ENCODE results near the gene DENND5A.

Gene DENND5A

DNA sequence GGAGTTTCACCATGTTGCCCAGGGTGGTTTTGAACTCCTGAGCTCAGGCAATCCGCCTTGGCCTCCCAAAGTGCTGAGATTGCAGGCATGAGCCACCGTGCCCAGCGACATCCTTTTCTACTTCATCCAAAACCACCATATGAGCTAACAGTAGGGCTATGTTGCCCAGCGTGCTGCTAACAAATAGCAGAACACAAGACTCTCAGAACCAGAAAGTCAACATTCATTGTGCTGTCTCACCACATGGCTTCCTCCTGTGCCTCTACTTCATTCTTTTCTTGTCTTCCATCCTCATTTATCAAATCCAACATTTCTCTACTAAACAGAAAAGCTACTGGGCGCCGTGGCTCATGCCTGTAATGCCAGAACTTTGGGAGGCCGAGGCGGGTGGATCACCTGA is 12.0 kb upstream of the DENND5A start:
- Histone ChIP-seq H3K4me3 (ENCODE audit: low read depth in 1 of 2, low read length in 2 of 2) (no peak overlapping the region), H3K4me1 (ENCODE audit: insufficient read depth, low read length) (peaks cover 5% of the 10 kb centered on the region), H3K27me3 (ENCODE audit: control insufficient read depth in 1 of 2, insufficient read depth in 2 of 2, low read length in 2 of 2) (no peaks in the 10 kb centered on the region), H3K27ac (ENCODE audit: low read depth, low read length) (no peak overlapping the region), H3K36me3 (ENCODE audit: insufficient read depth, low read length) (no peaks in the 10 kb centered on the region), H3K9ac (ENCODE audit: low read length) (no peak overlapping the region), H3K9me3 (ENCODE audit: low read length) (no peaks in the 10 kb centered on the region)

DNA sequence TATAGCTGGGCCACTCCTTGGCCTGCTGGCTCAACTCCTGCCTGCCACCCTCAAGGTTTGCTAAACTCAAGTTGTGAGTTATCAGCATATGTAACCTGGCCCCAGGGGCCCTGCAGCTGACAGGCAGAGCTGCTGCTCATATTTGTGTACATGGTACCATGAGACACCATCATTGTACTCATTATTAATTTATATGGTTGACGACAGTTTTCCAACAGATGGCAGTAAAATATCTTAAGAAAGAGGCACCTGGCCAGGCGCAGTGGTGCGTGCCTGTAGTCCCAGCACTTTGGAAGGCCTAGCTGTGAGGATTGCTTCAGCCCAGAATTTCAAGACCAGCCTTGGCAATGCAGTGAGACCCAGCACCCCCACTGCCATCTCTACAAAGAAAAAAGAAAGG is 11.4 kb upstream of the DENND5A start:
- Histone ChIP-seq H3K4me1 (ENCODE audit: insufficient read depth, low read length) (peaks cover 5% of the 10 kb centered on the region), H3K36me3 (ENCODE audit: insufficient read depth, low read length) (no peaks in the 10 kb centered on the region), H3K27ac (ENCODE audit: low read depth, low read length) (no peak overlapping the region), H3K9me3 (ENCODE audit: low read length) (no peaks in the 10 kb centered on the region), H3K9ac (ENCODE audit: low read length) (no peak overlapping the region), H3K4me3 (ENCODE audit: low read depth in 1 of 2, low read length in 2 of 2) (no peak overlapping the region), H3K27me3 (ENCODE audit: control insufficient read depth in 1 of 2, insufficient read depth in 2 of 2, low read length in 2 of 2) (no peaks in the 10 kb centered on the region)

DNA sequence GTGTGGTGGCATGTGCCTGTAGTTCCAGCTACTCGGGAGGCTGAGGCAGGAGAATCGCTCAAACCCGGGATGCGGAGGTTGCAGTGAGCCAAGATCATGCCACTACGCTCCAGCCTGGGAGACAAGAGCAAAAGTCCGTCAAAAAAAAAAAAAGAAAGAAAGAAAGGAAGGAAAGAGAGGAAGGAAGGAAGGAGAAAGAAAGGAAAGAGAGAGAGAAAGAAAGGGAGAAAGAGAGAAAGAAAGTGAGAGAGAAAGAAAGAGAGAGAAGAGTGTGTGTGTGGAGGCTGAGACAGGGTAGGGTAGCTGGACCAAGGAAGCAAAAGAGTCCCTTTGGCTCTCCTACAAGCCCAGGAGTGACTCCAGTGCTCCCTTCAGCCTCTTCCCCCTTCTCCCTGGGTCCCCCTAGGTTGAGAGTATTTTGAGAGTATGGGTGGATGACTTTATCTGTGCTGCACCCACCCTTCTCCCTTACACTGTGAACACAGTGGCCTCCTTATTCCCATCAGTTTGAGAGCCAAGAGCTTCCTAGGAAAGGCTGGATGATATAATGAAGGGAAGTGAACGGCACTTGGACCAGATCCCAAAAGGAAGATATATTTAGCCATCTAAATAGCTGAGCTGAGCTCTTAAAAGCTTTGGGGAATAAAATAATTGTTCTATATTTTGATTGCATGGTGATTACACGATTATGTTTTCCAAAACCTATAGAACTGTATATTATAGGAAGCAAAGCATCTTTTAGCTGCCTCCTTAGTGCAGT is 9.5 kb upstream of the DENND5A start:
- H3K9ac ChIP-seq (ENCODE audit: low read length) = no peak overlapping the region
- H3K27me3 ChIP-seq (ENCODE audit: control insufficient read depth in 1 of 2, insufficient read depth in 2 of 2, low read length in 2 of 2) = no peaks in the 10 kb centered on the region
- no peak overlapping the region for H3K27ac ChIP-seq (ENCODE audit: low read depth, low read length)
- H3K9me3 ChIP-seq (ENCODE audit: low read length) = no peaks in the 10 kb centered on the region
- no peaks in the 10 kb centered on the region for H3K36me3 ChIP-seq (ENCODE audit: insufficient read depth, low read length)
- H3K4me3 ChIP-seq (ENCODE audit: low read depth in 1 of 2, low read length in 2 of 2) = no peak overlapping the region
- peaks cover 5% of the 10 kb centered on the region for H3K4me1 ChIP-seq (ENCODE audit: insufficient read depth, low read length)

DNA sequence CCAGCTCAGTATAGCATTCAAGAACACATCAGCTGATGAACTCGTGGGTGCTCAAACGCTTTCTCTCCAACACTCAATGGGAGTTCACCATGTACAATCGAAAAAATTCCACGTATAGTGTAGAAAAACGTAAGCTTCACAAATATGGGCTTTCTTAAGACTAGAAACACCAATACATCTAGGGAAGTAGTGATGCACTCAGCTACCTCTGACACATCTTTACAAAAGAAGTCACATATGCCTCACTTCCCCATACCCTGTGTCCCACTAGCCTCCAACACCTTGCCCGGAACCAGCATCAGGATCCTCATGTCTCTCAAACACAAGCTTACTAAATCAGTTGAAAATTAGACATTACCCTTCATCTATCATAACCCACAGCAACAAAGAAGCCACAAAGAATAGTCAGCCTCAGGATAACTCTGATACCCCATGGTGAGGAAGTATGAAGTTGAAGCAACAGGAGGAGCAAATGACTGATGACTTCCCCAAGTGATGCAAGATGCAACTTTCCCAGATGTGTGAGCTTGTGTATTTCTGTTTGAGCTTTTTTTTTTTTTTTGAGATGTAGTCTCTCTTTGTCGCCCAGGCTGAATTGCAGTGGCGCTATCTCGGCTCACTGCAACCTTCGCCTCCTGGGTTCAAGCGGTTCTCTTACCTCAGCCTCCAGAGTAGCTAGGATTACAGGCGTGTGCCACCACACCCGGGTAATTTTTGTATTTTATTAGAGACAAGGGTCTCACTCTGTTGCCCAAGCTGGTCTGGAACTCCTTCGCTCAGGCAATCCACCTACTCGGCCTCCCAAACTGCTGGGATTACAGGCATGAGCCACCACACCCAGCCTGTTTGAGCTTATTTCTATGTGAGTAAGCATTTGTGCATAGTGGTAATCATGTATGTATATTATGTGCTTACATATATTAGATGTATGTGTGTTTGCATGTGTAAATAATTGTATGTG is 8.5 kb upstream of the DENND5A start:
- Histone ChIP-seq H3K27ac (ENCODE audit: low read depth, low read length) (no peak overlapping the region), H3K4me3 (ENCODE audit: low read depth in 1 of 2, low read length in 2 of 2) (no peak overlapping the region), H3K9me3 (ENCODE audit: low read length) (no peaks in the 10 kb centered on the region), H3K9ac (ENCODE audit: low read length) (no peak overlapping the region), H3K27me3 (ENCODE audit: control insufficient read depth in 1 of 2, insufficient read depth in 2 of 2, low read length in 2 of 2) (no peaks in the 10 kb centered on the region), H3K4me1 (ENCODE audit: insufficient read depth, low read length) (peaks cover 5% of the 10 kb centered on the region), H3K36me3 (ENCODE audit: insufficient read depth, low read length) (no peaks in the 10 kb centered on the region)

DNA sequence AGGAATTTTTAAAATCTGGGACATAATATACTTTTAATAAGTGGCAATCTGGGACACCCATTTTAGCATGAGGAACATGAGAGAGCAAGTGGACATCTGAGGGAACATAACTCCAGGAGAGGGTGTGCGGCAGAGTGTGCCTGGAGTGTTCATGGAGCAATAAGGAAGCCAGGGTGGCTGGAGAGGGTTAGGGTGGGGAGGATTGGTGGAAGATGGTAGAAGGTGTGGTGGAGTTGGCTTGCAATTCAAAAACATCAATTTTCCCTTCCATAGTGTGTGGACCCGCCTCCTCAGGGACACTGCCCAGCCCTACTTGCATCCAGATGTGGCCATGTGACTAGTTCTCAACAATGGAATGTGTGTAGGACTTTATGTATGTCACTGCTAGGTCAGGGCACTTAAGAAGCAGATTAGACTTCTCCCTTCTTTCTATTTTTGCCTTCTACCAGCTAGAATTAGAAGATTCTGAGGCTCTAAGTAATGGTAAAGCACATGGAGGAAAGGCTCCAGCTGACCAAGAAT is 4.4 kb upstream of the DENND5A start:
- H3K27me3 ChIP-seq (ENCODE audit: control insufficient read depth in 1 of 2, insufficient read depth in 2 of 2, low read length in 2 of 2) = no peaks in the 10 kb centered on the region
- no peak overlapping the region for H3K27ac ChIP-seq (ENCODE audit: low read depth, low read length)
- H3K4me1 ChIP-seq (ENCODE audit: insufficient read depth, low read length) = peaks cover 7% of the 10 kb centered on the region
- no peak overlapping the region for H3K9ac ChIP-seq (ENCODE audit: low read length)
- H3K4me3 ChIP-seq (ENCODE audit: low read depth in 1 of 2, low read length in 2 of 2) = no peak overlapping the region
- H3K9me3 ChIP-seq (ENCODE audit: low read length) = no peaks in the 10 kb centered on the region
- no peaks in the 10 kb centered on the region for H3K36me3 ChIP-seq (ENCODE audit: insufficient read depth, low read length)

DNA sequence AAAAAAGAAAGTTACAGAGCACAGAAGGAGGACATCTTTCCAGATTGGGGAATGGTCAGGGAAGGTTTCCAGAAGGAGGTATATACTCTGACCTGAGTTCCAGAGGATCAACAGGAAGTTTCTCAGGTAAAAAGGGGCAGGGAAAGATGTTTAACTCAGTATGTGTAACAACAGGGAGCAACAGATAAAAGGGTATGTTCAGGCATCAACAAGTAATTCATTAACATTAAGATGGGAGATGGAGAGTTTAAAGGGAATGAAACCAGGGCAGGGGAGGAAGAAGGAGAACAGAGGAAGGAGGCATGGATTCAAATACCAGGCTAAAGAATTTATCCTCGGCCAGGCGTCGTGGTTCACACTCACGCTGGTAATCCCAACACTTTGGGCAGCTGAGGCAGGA is 2.5 kb upstream of the DENND5A start:
- Histone ChIP-seq H3K4me1 (ENCODE audit: insufficient read depth, low read length) (peaks cover 7% of the 10 kb centered on the region), H3K27ac (ENCODE audit: low read depth, low read length) (no peak overlapping the region), H3K9ac (ENCODE audit: low read length) (no peak overlapping the region), H3K9me3 (ENCODE audit: low read length) (no peaks in the 10 kb centered on the region), H3K36me3 (ENCODE audit: insufficient read depth, low read length) (no peaks in the 10 kb centered on the region), H3K27me3 (ENCODE audit: control insufficient read depth in 1 of 2, insufficient read depth in 2 of 2, low read length in 2 of 2) (no peaks in the 10 kb centered on the region), H3K4me3 (ENCODE audit: low read depth in 1 of 2, low read length in 2 of 2) (no peak overlapping the region)

DNA sequence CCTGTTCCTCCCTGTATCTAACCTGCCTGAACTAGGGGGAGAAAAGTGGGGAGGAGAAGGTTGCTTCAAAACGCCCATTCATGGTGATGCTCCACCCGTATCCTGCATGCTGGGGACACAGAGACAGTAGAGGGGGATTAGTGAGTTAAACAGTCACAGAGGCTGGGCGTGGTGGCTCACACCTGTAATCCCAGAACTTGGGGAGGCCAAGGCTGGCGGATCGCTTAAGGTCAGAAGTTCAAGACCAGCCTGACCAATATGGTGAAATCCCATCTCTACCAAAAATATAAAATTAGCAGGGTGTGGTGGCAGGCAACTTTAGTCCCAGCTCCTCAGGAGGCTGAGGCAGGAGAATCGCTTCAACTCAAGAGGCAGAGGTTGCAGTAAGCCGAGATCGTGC is 1.8 kb upstream of the DENND5A start:
- Histone ChIP-seq H3K27me3 (ENCODE audit: control insufficient read depth in 1 of 2, insufficient read depth in 2 of 2, low read length in 2 of 2) (no peaks in the 10 kb centered on the region), H3K4me1 (ENCODE audit: insufficient read depth, low read length) (peaks cover 13% of the 10 kb centered on the region), H3K27ac (ENCODE audit: low read depth, low read length) (no peak overlapping the region), H3K4me3 (ENCODE audit: low read depth in 1 of 2, low read length in 2 of 2) (no peak overlapping the region), H3K36me3 (ENCODE audit: insufficient read depth, low read length) (no peaks in the 10 kb centered on the region), H3K9ac (ENCODE audit: low read length) (no peak overlapping the region), H3K9me3 (ENCODE audit: low read length) (no peaks in the 10 kb centered on the region)

DNA sequence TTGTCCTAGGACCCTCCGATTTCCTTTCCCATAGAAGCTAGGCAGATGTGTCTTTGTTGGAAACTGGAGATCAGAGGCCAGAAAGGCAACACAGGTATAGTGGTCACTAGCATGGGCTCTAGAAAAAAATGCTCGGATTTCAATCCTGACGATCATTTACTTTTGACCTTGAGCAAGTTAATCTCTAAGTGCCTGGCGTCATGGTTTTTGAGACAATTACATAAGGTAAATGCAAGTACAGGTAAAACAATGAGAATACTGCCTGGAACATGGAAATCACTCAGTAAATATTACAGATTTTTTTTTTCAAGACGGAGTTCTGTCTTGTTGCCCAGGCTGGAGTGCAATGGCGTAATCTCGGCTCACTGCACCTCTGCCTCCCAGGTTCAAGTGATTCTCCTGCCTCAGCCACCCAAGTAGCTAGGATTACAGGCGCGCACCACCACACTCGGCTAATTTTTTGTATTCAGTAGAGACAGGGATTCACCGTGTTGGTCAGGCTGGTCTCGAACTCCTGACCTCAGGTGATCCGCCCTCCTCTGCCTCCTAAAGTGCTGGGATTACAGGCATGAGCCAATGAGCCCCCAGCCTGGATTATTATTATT is 1.1 kb upstream of the DENND5A start:
- Histone ChIP-seq H3K9me3 (ENCODE audit: low read length) (no peaks in the 10 kb centered on the region), H3K36me3 (ENCODE audit: insufficient read depth, low read length) (no peaks in the 10 kb centered on the region), H3K4me1 (ENCODE audit: insufficient read depth, low read length) (peaks cover 13% of the 10 kb centered on the region), H3K27me3 (ENCODE audit: control insufficient read depth in 1 of 2, insufficient read depth in 2 of 2, low read length in 2 of 2) (no peaks in the 10 kb centered on the region), H3K9ac (ENCODE audit: low read length) (no peak overlapping the region), H3K27ac (ENCODE audit: low read depth, low read length) (no peak overlapping the region), H3K4me3 (ENCODE audit: low read depth in 1 of 2, low read length in 2 of 2) (peak overlapping the region; percentile 24 to 79)

DNA sequence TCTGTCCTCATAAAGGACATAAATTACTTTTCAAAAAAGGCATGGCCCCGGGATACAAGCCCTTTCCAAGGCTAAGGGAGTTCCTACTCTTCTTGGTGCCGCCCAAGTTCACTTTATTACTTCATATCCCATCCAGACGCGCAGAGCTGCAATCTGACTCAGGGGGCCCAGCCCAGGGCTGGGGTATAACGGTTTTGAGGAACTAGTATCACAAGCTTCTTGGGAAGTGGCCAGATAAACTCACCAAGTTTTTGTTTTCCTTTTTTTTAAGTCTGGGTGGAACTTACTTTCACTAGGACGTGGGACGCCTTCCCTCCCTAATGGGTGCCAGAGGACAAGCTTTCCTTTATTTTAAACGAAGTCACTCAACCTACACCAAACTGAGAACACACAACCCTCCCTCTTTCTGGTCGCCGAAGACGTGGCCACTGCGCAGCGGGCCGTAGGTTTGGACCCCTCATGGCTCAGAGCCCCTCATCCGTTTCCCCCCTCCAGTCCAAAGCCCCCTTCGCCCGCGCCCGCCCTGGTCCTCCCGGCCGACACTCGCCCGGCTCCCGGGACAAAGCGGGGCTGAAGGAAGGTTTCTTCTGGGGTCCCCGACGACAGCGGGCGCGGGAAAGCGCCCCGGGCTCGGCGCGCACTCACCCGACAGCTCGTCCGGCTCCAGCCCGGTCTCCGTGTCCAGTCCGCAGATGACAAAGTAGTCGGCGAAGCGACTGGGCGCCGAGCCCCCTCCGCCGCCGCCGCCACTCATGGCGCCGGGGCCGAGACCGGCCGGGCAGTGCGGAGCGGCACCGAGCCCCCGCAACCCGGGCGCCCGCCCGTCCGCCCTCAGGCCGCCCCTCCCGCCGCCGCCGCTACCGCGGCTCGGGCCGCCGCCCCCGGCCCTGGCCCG is 587 bp downstream of the DENND5A start:
- peak overlapping the region; percentile 55 to 89 for H3K4me3 ChIP-seq (ENCODE audit: low read depth in 1 of 2, low read length in 2 of 2)
- H3K36me3 ChIP-seq (ENCODE audit: insufficient read depth, low read length) = no peaks in the 10 kb centered on the region
- H3K27ac ChIP-seq (ENCODE audit: low read depth, low read length) = peak overlapping the region; percentile 97
- H3K9ac ChIP-seq (ENCODE audit: low read length) = peak overlapping the region; percentile 85
- no peaks in the 10 kb centered on the region for H3K9me3 ChIP-seq (ENCODE audit: low read length)
- peaks cover 18% of the 10 kb centered on the region for H3K4me1 ChIP-seq (ENCODE audit: insufficient read depth, low read length)
- no peaks in the 10 kb centered on the region for H3K27me3 ChIP-seq (ENCODE audit: control insufficient read depth in 1 of 2, insufficient read depth in 2 of 2, low read length in 2 of 2)

DNA sequence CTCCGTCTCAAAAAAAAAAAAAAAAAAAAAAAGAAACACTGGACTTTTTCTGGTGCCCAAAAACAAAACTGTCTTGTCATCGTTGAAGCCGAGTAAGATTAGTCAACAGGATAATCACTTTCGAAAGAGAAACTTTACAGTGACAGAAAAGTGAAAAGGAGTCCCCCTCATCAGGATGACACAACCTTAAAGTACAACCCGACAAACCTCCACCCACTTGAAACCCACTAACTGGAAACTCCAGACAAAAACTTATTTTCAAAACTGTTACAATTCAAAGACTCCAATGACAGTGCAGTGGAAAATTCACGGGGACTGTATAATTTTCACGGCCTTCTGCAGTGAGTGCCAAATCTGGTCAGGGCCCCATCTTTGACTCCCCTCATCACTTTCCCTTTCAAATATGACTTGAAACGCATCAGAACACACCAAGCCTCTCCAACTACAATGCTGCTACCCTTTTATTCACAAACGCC is 1.3 kb downstream of the DENND5A start:
- Histone ChIP-seq H3K27me3 (ENCODE audit: control insufficient read depth in 1 of 2, insufficient read depth in 2 of 2, low read length in 2 of 2) (no peaks in the 10 kb centered on the region), H3K27ac (ENCODE audit: low read depth, low read length) (peak overlapping the region; percentile 97), H3K9me3 (ENCODE audit: low read length) (no peaks in the 10 kb centered on the region), H3K4me1 (ENCODE audit: insufficient read depth, low read length) (peaks cover 18% of the 10 kb centered on the region), H3K9ac (ENCODE audit: low read length) (peak overlapping the region; percentile 85), H3K36me3 (ENCODE audit: insufficient read depth, low read length) (no peaks in the 10 kb centered on the region), H3K4me3 (ENCODE audit: low read depth in 1 of 2, low read length in 2 of 2) (peak overlapping the region; percentile 55 to 89)

Measured in muscle layer of colon (tissue), 2 donors.